Left cardiac atrium (tissue), 4 donors: ENCODE results near the gene TGIF2LY. TPM values are rescaled to one million over a fixed set of nuclear protein-coding genes. Genes with fewer than 3 reads are reported as not detected.
"Not testable (repeated sequence)": the region's sequence is repeated elsewhere in the genome, so short reads cannot be mapped to it uniquely, and the experiment has no call there.

Experiments used
- ATAC-seq, 2 donors: fragments of 200-7000 bp; cut with Tn5 transposase; one replicate each; pipeline ENCODE4 v1.9.1; 2020; ENCODE audit warnings: mild to moderate bottlenecking in 2 of 2, moderate library complexity in 2 of 2
- DNase-seq: peaks from one replicate; pipeline ENCODE4 v3.0.0-alpha.2; 2020
- intact Hi-C, 2 donors: fragments of 100-400 bp; cut with DNase I; formaldehyde crosslinking; loops; one replicate each; pipeline versions ENCODE4 v1.14.1 to v1.15.1; 2022 to 2023
- long read RNA-seq: library from polyadenylated mRNA; unstranded; transcript quantifications from one replicate; pipeline ENCODE4 v2.0.0, GENCODE V29; 2021
- total RNA-seq, 2 donors: library from RNA; stranded (reverse); fragmentation: NEBNext Ultra II Directional; extraction: Animal tissue kit (Norgen Biotek cat#: 25700); gene quantifications; one replicate each; pipeline ENCODE4 v1.2.1, GENCODE V29; 2021
- donor health status: DM: no; HTN: yes; CAD: no.
- donor health status: DM: no; HTN: yes; CAD: no; lungs with severe emphysema.
- donor health status: DM: yes; HTN: yes; CAD: no.
- donor health status: Dilated cardiomyopathy.

Gene TGIF2LY
- not detected for total RNA-seq
- long read RNA-seq: 0 reads

DNA sequence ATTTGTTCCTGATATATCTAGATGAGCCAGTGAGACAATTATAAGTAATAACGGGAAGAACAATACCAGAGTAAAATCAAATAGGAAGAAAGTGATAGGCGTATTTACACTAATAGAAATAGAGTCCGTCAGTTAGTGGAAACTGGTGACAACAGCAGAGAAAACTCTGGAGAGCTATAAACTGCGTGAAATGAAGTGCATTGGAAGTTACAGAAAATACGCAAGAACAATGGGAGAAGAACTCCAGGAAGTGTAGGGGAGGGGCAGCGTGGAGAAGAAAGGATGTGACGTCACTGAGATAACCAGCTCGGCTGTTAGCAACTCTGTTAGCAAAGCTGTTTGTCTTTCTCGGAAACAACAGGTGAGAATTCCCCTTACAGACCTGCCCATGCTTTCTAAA lies at the start of gene TGIF2LY:
TGIF2LY (plus strand) TSS at position 301 of the 400 bp plus-strand sequence. CDS start 178 bp downstream, outside the sequence.
- DNase-seq, ATAC-seq, intact Hi-C loops: not testable (repeated sequence)
